ENCODE measurements around the gene ZNF558.

- no peak for TF ChIP-seq CTCF (IDR thresholded peaks at IDR 0.05)
- TF ChIP-seq POLR2A (IDR thresholded peaks at IDR 0.05), result no peak
- no peak for TF ChIP-seq EP300 (IDR thresholded peaks at IDR 0.05)
Measured at GRCh38 chr19:8806661-8807060, 25.4 kb downstream of the ZNF558 start.

Data from tibial nerve (tissue), 4 donors.